CD14-positive monocyte (primary cell): ENCODE data around the gene AFF1. TPM values are rescaled to one million over a fixed set of nuclear protein-coding genes. Genes with fewer than 3 reads are reported as not detected.

Source experiments
- DNase-seq, 3 donors: peaks; one replicate each; pipeline ENCODE4 v3.0.0-alpha.2; 2011 to 2022
- H2AFZ ChIP-seq: 2 replicates; pipeline ENCODE4 v1.6.0; 2012; ENCODE audit warnings: mild to moderate bottlenecking, low read depth, low read length, inconsistent platforms; ENCODE audit not compliant: insufficient read depth, poor library complexity, severe bottlenecking
- H3K27ac ChIP-seq, 2 donors: 1 replicate in 1 of 2; 2 replicates in 1 of 2; pipeline ENCODE4 v1.5.1; 2012 to 2013; ENCODE audit warnings: low read length in 2 of 2, control low read depth in 1 of 2, inconsistent platforms in 1 of 2, low read depth in 1 of 2, mild to moderate bottlenecking in 1 of 2
- H3K27me3 ChIP-seq, 2 donors: one replicate each; pipeline versions ENCODE4 v1.6.0 to v1.6.1; 2011 to 2013; ENCODE audit warnings: low read length in 2 of 2; ENCODE audit not compliant: control insufficient read depth in 2 of 2, insufficient read depth in 2 of 2
- H3K36me3 ChIP-seq, 2 donors: replicated peaks in 1 of 2; 1 replicate in 1 of 2; 2 replicates in 1 of 2; pipeline versions ENCODE4 v1.5.1 to v1.6.1; 2012 to 2013; ENCODE audit warnings: low read length in 2 of 2, control low read depth in 1 of 2, inconsistent platforms in 1 of 2, mild to moderate bottlenecking in 1 of 2; ENCODE audit not compliant: insufficient read depth in 2 of 2, control insufficient read depth in 1 of 2
- H3K4me1 ChIP-seq, 2 donors: 1 replicate in 1 of 2; 2 replicates in 1 of 2; pipeline versions ENCODE4 v1.5.1 to v1.6.1; 2012 to 2013; ENCODE audit warnings: low read length in 2 of 2, control low read depth in 1 of 2, inconsistent platforms in 1 of 2, mild to moderate bottlenecking in 1 of 2, moderate library complexity in 1 of 2; ENCODE audit not compliant: insufficient read depth in 2 of 2, control insufficient read depth in 1 of 2
- H3K4me2 ChIP-seq: replicated peaks from 2 replicates; pipeline ENCODE3; 2012; ENCODE audit warnings: low read length, moderate library complexity, mild to moderate bottlenecking; ENCODE audit not compliant: poor library complexity, severe bottlenecking; ENCODE audit errors: extremely low read depth
- H3K4me3 ChIP-seq, 3 experiments: fragments of 200-600 bp in 1 of 3; sonication (generic) in 1 of 3; replicated peaks in 1 of 3; 1 replicate in 2 of 3; 2 replicates in 1 of 3; pipeline ENCODE4 v1.5.1; 2011 to 2013; ENCODE audit warnings: low read length in 3 of 3, mild to moderate bottlenecking in 3 of 3, control low read depth in 2 of 3, low read depth in 2 of 3, inconsistent platforms in 1 of 3, moderate library complexity in 1 of 3
- H3K79me2 ChIP-seq: 2 replicates; pipeline ENCODE4 v1.6.0; 2012; ENCODE audit warnings: mild to moderate bottlenecking, control low read depth, inconsistent platforms, low read length, moderate library complexity; ENCODE audit not compliant: insufficient read depth
- H3K9ac ChIP-seq: 2 replicates; pipeline ENCODE4 v1.6.0; 2017; ENCODE audit warnings: low read length, mild to moderate bottlenecking; ENCODE audit not compliant: insufficient read depth, poor library complexity, severe bottlenecking
- H3K9me3 ChIP-seq, 2 donors: replicated peaks in 1 of 2; 1 replicate in 1 of 2; 2 replicates in 1 of 2; pipeline versions ENCODE4 v1.5.1 to v1.6.1; 2012 to 2013; ENCODE audit warnings: low read length in 2 of 2, control low read depth in 1 of 2; ENCODE audit not compliant: control insufficient read depth in 1 of 2, insufficient read depth in 1 of 2
- H4K20me1 ChIP-seq: 2 replicates; pipeline ENCODE4 v1.6.0; 2012; ENCODE audit warnings: mild to moderate bottlenecking, low read length, control low read depth, moderate library complexity; ENCODE audit not compliant: insufficient read depth
- H3K27ac Mint-ChIP-seq, 7 donors: one replicate each; pipeline ENCODE4 v1.8.0; 2020; ENCODE audit warnings: mild to moderate bottlenecking in 7 of 7, mixed read lengths in 7 of 7, moderate library complexity in 6 of 7, inconsistent platforms in 2 of 7
- H3K27me3 Mint-ChIP-seq, 3 donors: one replicate each; pipeline ENCODE4 v1.8.0; 2021 to 2022; ENCODE audit warnings: low read depth in 3 of 3, mild to moderate bottlenecking in 3 of 3, mixed read lengths in 3 of 3, moderate library complexity in 3 of 3, inconsistent platforms in 1 of 3
- H3K36me3 Mint-ChIP-seq, 2 donors: one replicate each; pipeline ENCODE4 v1.8.0; 2020; ENCODE audit warnings: mixed read lengths in 2 of 2, inconsistent platforms in 1 of 2, mild to moderate bottlenecking in 1 of 2
- H3K4me1 Mint-ChIP-seq: one replicate; pipeline ENCODE4 v1.8.0; 2020; ENCODE audit warnings: mild to moderate bottlenecking, mixed read lengths
- H3K4me3 Mint-ChIP-seq, 2 donors: one replicate each; pipeline ENCODE4 v1.8.0; 2020; ENCODE audit warnings: mild to moderate bottlenecking in 2 of 2, mixed read lengths in 2 of 2, moderate library complexity in 1 of 2
- H3K9me3 Mint-ChIP-seq, 7 donors: one replicate each; pipeline ENCODE4 v1.8.0; 2020 to 2022; ENCODE audit warnings: mixed read lengths in 7 of 7, mild to moderate bottlenecking in 6 of 7, moderate library complexity in 6 of 7, inconsistent platforms in 2 of 7
- CTCF ChIP-seq: fragments of 200-600 bp; IDR thresholded peaks from one replicate; pipeline ENCODE4 v1.8.0; 2022; ENCODE audit warnings: antibody characterized with exemption, mild to moderate bottlenecking
- whole genome bisulfite sequencing: methylation state at CpG from one replicate; pipeline ENCODE4 v1.1.5; 2013; ENCODE audit warnings: missing lambda C conversion rate; ENCODE audit not compliant: insufficient coverage; 5-methylcytosine and 5-hydroxymethylcytosine counted together
- intact Hi-C, 2 donors: fragments of 100-400 bp; cut with micrococcal nuclease; formaldehyde crosslinking; loops; one replicate each; pipeline versions ENCODE4 v1.15.0 to v1.15.1; 2023
- polyA plus RNA-seq, 3 donors: library from polyadenylated mRNA; depleted of rRNA in 1 of 3; unstranded in 2 of 3; stranded (reverse) in 1 of 3; fragments of 300-500 nt in 2 of 3; fragments of >200 nt in 1 of 3; fragmentation: Illumina TruSeq in 2 of 3; gene quantifications; 1 replicate in 2 of 3; 2 replicates in 1 of 3; pipeline ENCODE4 v1.2.3, GENCODE V29; 2012 to 2021

Gene AFF1
- polyA plus RNA-seq, 3 donors, result 7.5 to 20.9 (median 16.3) TPM

- Histone ChIP-seq H3K4me2 (no peak overlapping the region), H3K9me3 (no peaks in the 10 kb centered on the region), H4K20me1 (no peaks in the 10 kb centered on the region), H3K9ac (no peak overlapping the region), H3K27me3 (no peaks in the 10 kb centered on the region), H2AFZ (no peak overlapping the region), H3K36me3 (peaks cover 71 to 90% of the 10 kb centered on the region in 2 donors), H3K79me2 (no peaks in the 10 kb centered on the region), H3K4me1 (no peaks in the 10 kb centered on the region), H3K27ac (peak overlapping the region in 1 of 2 donors; percentile 30), H3K4me3 (no peak overlapping the region)
- H3K27me3 Mint-ChIP-seq, result no peaks in the 10 kb centered on the region
- no peaks in the 10 kb centered on the region for H3K4me1 Mint-ChIP-seq
- intact Hi-C loops, result no loop called here
- H3K4me3 Mint-ChIP-seq, result no peak overlapping the region
- no CpG with 5 or more reads among the region's 3 CpGs for WGBS
- DNase-seq, result no peak
- no peak for TF ChIP-seq CTCF
- no peaks in the 10 kb centered on the region for H3K9me3 Mint-ChIP-seq
- no peak overlapping the region for H3K27ac Mint-ChIP-seq
- peaks cover 58 to 79% of the 10 kb centered on the region in 2 donors for H3K36me3 Mint-ChIP-seq
Observed at GRCh38 chr4:87166296-87166854, 231.6 kb downstream of the AFF1 start.

GRCh38 chr4:87171944-87172343 lies 237.1 kb downstream of the AFF1 start:
- no peaks in the 10 kb centered on the region for H3K4me1 Mint-ChIP-seq
- no peaks in the 10 kb centered on the region for H4K20me1 ChIP-seq
- no peak overlapping the region for H3K4me3 Mint-ChIP-seq
- H2AFZ ChIP-seq, result no peak overlapping the region
- H3K4me2 ChIP-seq, result no peak overlapping the region
- intact Hi-C loops, result no loop called here
- H3K9me3 Mint-ChIP-seq, result peaks cover 0 to 2% (median 0%) of the 10 kb centered on the region in 7 donors
- H3K4me3 ChIP-seq, result no peak overlapping the region
- H3K27ac Mint-ChIP-seq, result no peak overlapping the region
- H3K27ac ChIP-seq, result peak overlapping the region in 1 of 2 donors; percentile 8
- H3K36me3 ChIP-seq, result peaks cover 57 to 92% of the 10 kb centered on the region in 2 donors
- H3K27me3 Mint-ChIP-seq, result no peaks in the 10 kb centered on the region
- no peaks in the 10 kb centered on the region for H3K79me2 ChIP-seq
- H3K4me1 ChIP-seq, result no peaks in the 10 kb centered on the region
- no peaks in the 10 kb centered on the region for H3K9me3 ChIP-seq
- H3K36me3 Mint-ChIP-seq, result peaks cover 48 to 62% of the 10 kb centered on the region in 2 donors
- no CpG with 5 or more reads among the region's 2 CpGs for WGBS
- no peak overlapping the region for H3K9ac ChIP-seq
- no peak for TF ChIP-seq CTCF
- H3K27me3 ChIP-seq, result no peaks in the 10 kb centered on the region
- DNase-seq, result no peak
